ENCODE data around the gene NYAP1. TPM values are rescaled to one million over a fixed set of nuclear protein-coding genes. Genes with fewer than 3 reads are reported as not detected.
"Not testable (repeated sequence)": the region's sequence is repeated elsewhere in the genome, so short reads cannot be mapped to it uniquely, and the experiment has no call there.

The NYAP1 gene
- total RNA-seq, 2 experiments from 2014 or later = 0.21 to 0.56 TPM

GRCh38 chr7:100516135-100516812 is 32.5 kb downstream of the NYAP1 start:
- peak overlapping the region; percentile 47 for H3K27ac Mint-ChIP-seq
- no peak overlapping the region for H3K4me3 Mint-ChIP-seq
- ATAC-seq (peak; percentile 47), DNase-seq (peak; percentile 27)
- no peaks in the 10 kb centered on the region for H3K9me3 Mint-ChIP-seq (ENCODE audit: low read depth)
- ChIA-PET CTCF (interaction anchor here (0.7 to 1.2 kb wide), 5 partner anchors 23 to 87 kb away, joined by 3 to 5 read pairs (median 3); no protein-coding TSS in a partner anchor), POLR2A (no interaction called here)
- H3K27me3 Mint-ChIP-seq = no peaks in the 10 kb centered on the region
- no peaks in the 10 kb centered on the region for H3K36me3 Mint-ChIP-seq (ENCODE audit: low read depth)
- intact Hi-C loops (cut with DNase I, micrococcal nuclease) = no loop called here
- peaks cover 27% of the 10 kb centered on the region for H3K4me1 Mint-ChIP-seq

DNA sequence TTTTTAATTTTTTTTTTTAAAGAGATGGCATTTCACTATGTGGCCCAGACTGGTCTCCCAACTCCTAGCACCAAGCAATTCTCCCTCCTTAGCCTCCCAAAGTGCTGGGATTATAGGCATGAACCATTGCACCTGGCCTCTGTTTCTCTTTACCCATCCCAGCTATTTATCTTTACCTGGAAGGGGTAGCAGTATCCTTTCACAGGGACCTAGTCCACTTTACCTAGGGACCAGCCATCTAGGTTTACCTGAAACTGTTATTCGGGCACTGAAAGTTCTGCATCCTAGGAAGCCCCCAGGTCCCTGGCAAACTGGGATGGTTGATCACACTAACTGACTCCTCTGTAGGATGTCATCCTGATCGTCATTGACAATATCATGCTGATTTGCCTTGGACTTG is 33.6 kb downstream of the NYAP1 start:
- Mint-ChIP-seq H3K27me3 (no peaks in the 10 kb centered on the region), H3K4me3 (no peak overlapping the region), H3K9me3 (ENCODE audit: low read depth) (no peaks in the 10 kb centered on the region), H3K4me1 (peaks cover 27% of the 10 kb centered on the region), H3K27ac (no peak overlapping the region), H3K36me3 (ENCODE audit: low read depth) (no peaks in the 10 kb centered on the region)
- ChIA-PET CTCF (interaction anchor here (0.6 to 1.5 kb wide), 5 partner anchors 12 to 806 kb away, joined by 3 to 5 read pairs (median 4); partner anchors contain the start of genes AGFG2 and MOSPD3), POLR2A (no interaction called here)
- ATAC-seq (no peak), DNase-seq (no peak)
- intact Hi-C loops (cut with DNase I, micrococcal nuclease) = no loop called here

DNA sequence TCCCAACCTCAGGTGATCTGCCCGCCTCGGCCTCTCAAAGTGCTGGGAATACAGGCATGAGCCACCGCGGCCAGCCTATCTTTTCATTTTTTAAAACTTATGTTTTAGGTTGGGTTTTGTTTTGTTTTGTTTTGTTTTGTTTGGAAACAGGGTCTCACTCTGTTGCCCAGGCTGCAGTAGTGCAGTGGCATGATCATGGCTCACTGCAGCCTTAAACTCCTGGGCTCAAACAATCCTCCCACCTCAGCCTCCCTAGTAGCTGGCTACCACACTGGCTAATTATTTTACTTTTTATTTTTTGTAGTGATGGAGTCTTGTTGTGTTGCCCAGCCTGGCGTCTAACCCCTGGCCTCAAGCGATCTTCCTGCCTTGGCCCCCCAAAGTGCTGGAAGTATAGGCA is 35.9 kb downstream of the NYAP1 start:
- intact Hi-C loops (cut with DNase I, micrococcal nuclease) = no loop called here
- Mint-ChIP-seq H3K27ac (no peak overlapping the region), H3K36me3 (ENCODE audit: low read depth) (no peaks in the 10 kb centered on the region), H3K4me1 (peaks cover 24% of the 10 kb centered on the region), H3K9me3 (ENCODE audit: low read depth) (no peaks in the 10 kb centered on the region), H3K4me3 (no peak overlapping the region), H3K27me3 (no peaks in the 10 kb centered on the region)
- ChIA-PET POLR2A (interaction anchor here (0.7 kb wide), 1 partner anchor 8 kb away, joined by 3 read pairs; no protein-coding TSS in a partner anchor), CTCF (interaction anchor here (0.9 kb wide), 1 partner anchor 40 kb away, joined by 3 read pairs; no protein-coding TSS in a partner anchor)
- ATAC-seq = no peak
- no peak for DNase-seq

- Mint-ChIP-seq H3K27ac (no peak overlapping the region), H3K27me3 (no peaks in the 10 kb centered on the region), H3K4me1 (peaks cover 22% of the 10 kb centered on the region), H3K9me3 (ENCODE audit: low read depth) (no peaks in the 10 kb centered on the region), H3K36me3 (ENCODE audit: low read depth) (no peaks in the 10 kb centered on the region), H3K4me3 (no peak overlapping the region)
- intact Hi-C loops (cut with DNase I, micrococcal nuclease) = no loop called here
- CTCF ChIA-PET = interaction anchor here (0.9 kb wide), 1 partner anchor 40 kb away, joined by 3 read pairs; no protein-coding TSS in a partner anchor
- ATAC-seq (no peak), DNase-seq (no peak)
- POLR2A ChIA-PET = no interaction called here
These were observed 36.4 kb downstream of the NYAP1 start for GRCh38 chr7:100520138-100520537.

DNA sequence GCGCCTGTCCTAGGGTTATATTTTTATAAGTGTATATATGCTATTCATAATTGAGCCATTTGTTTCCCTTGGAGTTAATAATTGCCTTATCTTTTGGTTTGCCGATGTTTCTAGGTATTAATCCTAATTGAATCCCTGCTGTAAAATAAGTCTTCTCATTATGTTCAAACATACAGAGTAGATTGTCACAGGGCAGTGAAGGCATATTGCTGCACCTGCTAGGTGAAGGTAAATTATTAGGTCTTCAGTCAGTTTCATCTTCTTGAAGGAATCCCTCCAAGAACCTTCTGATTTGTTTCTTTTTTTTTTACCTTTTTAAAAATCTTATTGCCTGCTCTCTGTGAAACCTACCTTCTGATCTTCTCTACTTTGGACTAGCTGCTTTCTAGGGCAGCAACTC is 37.3 kb downstream of the NYAP1 start:
- no peak overlapping the region for H3K27ac Mint-ChIP-seq
- ATAC-seq = no peak

GRCh38 chr7:100521909-100522593 is 38.3 kb downstream of the NYAP1 start:
- H3K4me1 Mint-ChIP-seq; H3K4me3 Mint-ChIP-seq; DNase-seq; ATAC-seq; H3K36me3 Mint-ChIP-seq (ENCODE audit: low read depth); H3K27ac Mint-ChIP-seq; H3K27me3 Mint-ChIP-seq; intact Hi-C loops (cut with DNase I, micrococcal nuclease); H3K9me3 Mint-ChIP-seq (ENCODE audit: low read depth): not testable (repeated sequence)
- ChIA-PET CTCF (interaction anchor here (0.9 to 1.5 kb wide), 2 partner anchors 10 to 117 kb away, joined by 3 read pairs; no protein-coding TSS in a partner anchor), POLR2A (interaction anchor here (0.5 kb wide), 1 partner anchor 91 kb away, joined by 4 read pairs; no protein-coding TSS in a partner anchor)

More for the DNA sequence above, 37.3 kb downstream of the NYAP1 start:
- ChIA-PET POLR2A (no interaction called here), CTCF (interaction anchor here (1.5 kb wide), 1 partner anchor 118 kb away, joined by 3 read pairs; no protein-coding TSS in a partner anchor)
- DNase-seq = no peak
- Mint-ChIP-seq H3K27me3 (no peaks in the 10 kb centered on the region), H3K4me3 (no peak overlapping the region), H3K36me3 (ENCODE audit: low read depth) (no peaks in the 10 kb centered on the region), H3K4me1 (peaks cover 12% of the 10 kb centered on the region), H3K9me3 (ENCODE audit: low read depth) (no peaks in the 10 kb centered on the region)
- intact Hi-C loops (cut with DNase I, micrococcal nuclease) = no loop called here

GRCh38 chr7:100523192-100523591 is 39.5 kb downstream of the NYAP1 start:
- CTCF ChIA-PET; POLR2A ChIA-PET; H3K9me3 Mint-ChIP-seq (ENCODE audit: low read depth); H3K4me3 Mint-ChIP-seq; intact Hi-C loops (cut with DNase I, micrococcal nuclease); H3K36me3 Mint-ChIP-seq (ENCODE audit: low read depth); H3K27me3 Mint-ChIP-seq; H3K27ac Mint-ChIP-seq; DNase-seq; ATAC-seq: not testable (repeated sequence)
- peaks cover 15% of the 10 kb centered on the region for H3K4me1 Mint-ChIP-seq

GRCh38 chr7:100528108-100528866 is 44.6 kb downstream of the NYAP1 start:
- H3K27me3 Mint-ChIP-seq; H3K4me3 Mint-ChIP-seq; H3K9me3 Mint-ChIP-seq (ENCODE audit: low read depth); intact Hi-C loops (cut with DNase I, micrococcal nuclease); H3K27ac Mint-ChIP-seq; DNase-seq; ATAC-seq; H3K36me3 Mint-ChIP-seq (ENCODE audit: low read depth): not testable (repeated sequence)
- ChIA-PET CTCF (interaction anchor here (0.6 to 1.6 kb wide), 8 partner anchors 8 to 423 kb away, joined by 3 to 6 read pairs (median 3); partner anchors contain the start of gene ZCWPW1), POLR2A (interaction anchor here (1.0 to 1.3 kb wide), 2 partner anchors 9 to 17 kb away, joined by 3 read pairs; no protein-coding TSS in a partner anchor)
- peaks cover 15% of the 10 kb centered on the region for H3K4me1 Mint-ChIP-seq

GRCh38 chr7:100532165-100533022 is 48.7 kb downstream of the NYAP1 start:
- no peak overlapping the region for H3K27ac Mint-ChIP-seq
- H3K4me3 Mint-ChIP-seq = no peak overlapping the region
- DNase-seq = no peak
- ATAC-seq = no peak
- ChIA-PET CTCF (interaction anchor here (0.7 to 1.3 kb wide), 3 partner anchors 50 to 94 kb away, joined by 3 to 7 read pairs (median 3); no protein-coding TSS in a partner anchor), POLR2A (no interaction called here)
- intact Hi-C loops (cut with DNase I, micrococcal nuclease) = no loop called here
- H3K27me3 Mint-ChIP-seq = no peaks in the 10 kb centered on the region
- H3K36me3 Mint-ChIP-seq (ENCODE audit: low read depth) = no peaks in the 10 kb centered on the region
- peaks cover 8% of the 10 kb centered on the region for H3K4me1 Mint-ChIP-seq
- H3K9me3 Mint-ChIP-seq (ENCODE audit: low read depth) = no peaks in the 10 kb centered on the region

- CTCF ChIA-PET = interaction anchor here (0.6 to 1.5 kb wide), 3 partner anchors 8 to 48 kb away, joined by 3 to 4 read pairs (median 3); no protein-coding TSS in a partner anchor
- ATAC-seq; H3K36me3 Mint-ChIP-seq (ENCODE audit: low read depth); H3K27me3 Mint-ChIP-seq; intact Hi-C loops (cut with DNase I, micrococcal nuclease); H3K27ac Mint-ChIP-seq; H3K9me3 Mint-ChIP-seq (ENCODE audit: low read depth); POLR2A ChIA-PET; H3K4me3 Mint-ChIP-seq; DNase-seq: not testable (repeated sequence)
- peaks cover 14% of the 10 kb centered on the region for H3K4me1 Mint-ChIP-seq
These were observed 52.3 kb downstream of the NYAP1 start for GRCh38 chr7:100535982-100536381.

Data from activated CD4-positive, alpha-beta T cell treated with anti-CD3 and anti-CD28 coated beads for 36 hours (primary cell).